K562 (cell line): ENCODE results near the gene LMO7. TPM values are rescaled to one million over a fixed set of nuclear protein-coding genes. Genes with fewer than 3 reads are reported as not detected.

Experiments
- ATAC-seq: fragments of 200-7000 bp; cut with Tn5 transposase; 3 replicates; pipeline ENCODE4 v1.9.1; 2020; ENCODE audit warnings: moderate library complexity
- BruUV-seq: library from RNA; stranded (reverse); fragments of 400-500 nt; replicated peaks from 2 replicates; lab custom pipeline; 2021; lab: Mats Ljungman, UMichigan
- CTCF ChIA-PET: fragments of 300-600 bp; formaldehyde crosslinking; extraction: SDS; loops from one replicate; lab custom pipeline; 2021; ENCODE audit warnings: low intra/inter-chr PET ratio; lab: Yijun Ruan, JAX
- POLR2A ChIA-PET: fragments of 300-600, 350-650 bp; sonication (Branson Sonifier 250); formaldehyde crosslinking; extraction: SDS; loops from one replicate; lab custom pipeline; 2021; ENCODE audit warnings: antibody characterized with exemption, inconsistent platforms; lab: Yijun Ruan, JAX
- DNase-seq, 4 experiments: peaks; one replicate each; pipeline versions ENCODE4 v3.0.0 to v3.0.0-alpha.2; 2011 to 2018; ENCODE audit warnings: low spot score in 3 of 4, mixed read lengths in 3 of 4; ENCODE audit errors: extremely low read depth in 1 of 4
- FAIRE-seq: peaks from 2 replicates; lab custom pipeline; 2011; peaks lifted over from hg19 to GRCh38; lab: Jason Lieb, UNC
- H2AFZ ChIP-seq: 2 replicates; pipeline ENCODE4 v1.6.0; 2011; ENCODE audit warnings: low read depth, low read length, control low read depth, inconsistent platforms
- H3K27ac ChIP-seq: fragments of 200-600 bp; 3 replicates; pipeline ENCODE4 v1.8.0; 2011; ENCODE audit warnings: low read depth, mild to moderate bottlenecking, control low read depth, inconsistent platforms, low read length, moderate library complexity, mixed read lengths; ENCODE audit errors: extremely low read depth
- H3K27me3 ChIP-seq, 2 experiments: fragments of 300-600 bp in 1 of 2; 2 replicates in 1 of 2; 3 replicates in 1 of 2; pipeline versions ENCODE4 v1.6.0 to v1.8.0; 2011; ENCODE audit warnings: inconsistent platforms in 2 of 2, low read length in 2 of 2, mild to moderate bottlenecking in 1 of 2, mixed read lengths in 1 of 2, moderate library complexity in 1 of 2; ENCODE audit not compliant: control insufficient read depth in 2 of 2, insufficient read depth in 2 of 2
- H3K36me3 ChIP-seq: fragments of 300-600 bp; 3 replicates; pipeline ENCODE4 v1.8.0; 2011; ENCODE audit warnings: mild to moderate bottlenecking, low read length, inconsistent platforms; ENCODE audit not compliant: control insufficient read depth, insufficient read depth
- H3K4me1 ChIP-seq, 2 experiments: fragments of 200-600 bp in 1 of 2; replicated peaks in 1 of 2; 2 replicates in 1 of 2; 3 replicates in 1 of 2; pipeline versions ENCODE4 v1.5.1 to v1.8.0; 2011; ENCODE audit warnings: inconsistent platforms in 2 of 2, low read length in 2 of 2, mild to moderate bottlenecking in 1 of 2, mixed read lengths in 1 of 2, moderate library complexity in 1 of 2; ENCODE audit not compliant: control insufficient read depth in 2 of 2, insufficient read depth in 2 of 2
- H3K4me2 ChIP-seq: 2 replicates; pipeline ENCODE4 v1.6.1; 2011; ENCODE audit warnings: low read length, control low read depth, inconsistent platforms, mixed read lengths; ENCODE audit not compliant: insufficient read depth
- H3K4me3 ChIP-seq: fragments of 200-600 bp; sonication (generic), shearing (Covaris generic); 2 replicates; pipeline ENCODE4 v1.5.1; 2016; ENCODE audit warnings: control low read depth, inconsistent platforms
- H3K79me2 ChIP-seq: fragments of 200-600 bp; 3 replicates; pipeline ENCODE4 v1.8.0; 2011; ENCODE audit warnings: low read length, inconsistent platforms; ENCODE audit not compliant: control insufficient read depth, insufficient read depth
- H3K9ac ChIP-seq, 2 experiments: 2 replicates each; pipeline versions ENCODE4 v1.6.0 to v1.6.1; 2011; ENCODE audit warnings: low read depth in 2 of 2, low read length in 2 of 2, control low read depth in 1 of 2, inconsistent platforms in 1 of 2, mild to moderate bottlenecking in 1 of 2, mixed read lengths in 1 of 2; ENCODE audit not compliant: insufficient read depth in 1 of 2
- H3K9me1 ChIP-seq: one replicate; pipeline ENCODE4 v1.6.0; 2011; ENCODE audit warnings: inconsistent platforms, mild to moderate bottlenecking, low read length, moderate library complexity; ENCODE audit not compliant: control insufficient read depth, insufficient read depth
- H3K9me3 ChIP-seq: replicated peaks from 2 replicates; pipeline ENCODE4 v1.5.1; 2011; ENCODE audit warnings: low read depth, low read length, inconsistent platforms; ENCODE audit not compliant: control insufficient read depth, insufficient read depth
- H4K20me1 ChIP-seq: replicated peaks from 2 replicates; pipeline ENCODE4 v1.6.1; 2011; ENCODE audit warnings: low read length, inconsistent platforms, mixed read lengths; ENCODE audit not compliant: control insufficient read depth, insufficient read depth
- BHLHE40 ChIP-seq: IDR thresholded peaks from 2 replicates; pipeline ENCODE4 v1.6.1; 2011; ENCODE audit warnings: low read length, improper control_type of control experiment
- EGR1 ChIP-seq: fragments of 450-650 bp; conservative IDR thresholded peaks from 2 replicates; pipeline ENCODE4 v1.6.1; 2017; ENCODE audit warnings: mild to moderate bottlenecking
- KLF16 ChIP-seq: IDR thresholded peaks from 2 replicates; pipeline ENCODE4 v1.6.1; 2016; ENCODE audit warnings: antibody characterized with exemption
- MBD2 ChIP-seq: sonication (generic); IDR thresholded peaks from 2 replicates; pipeline ENCODE4 v1.6.1; 2016; ENCODE audit warnings: low read depth, borderline replicate concordance
- NFIX ChIP-seq: fragments of 250-450 bp; sonication (Bioruptor Pico); IDR thresholded peaks from 2 replicates; pipeline ENCODE4 v1.4.0; 2020; ENCODE audit warnings: low read depth, mild to moderate bottlenecking, moderate library complexity
- PHF20 ChIP-seq: fragments of 450-650 bp; IDR thresholded peaks from 2 replicates; pipeline ENCODE4 v1.6.1; 2018; ENCODE audit not compliant: partially characterized antibody
- TAL1 ChIP-seq: fragments of 450-650 bp; IDR thresholded peaks from 2 replicates; pipeline ENCODE4 v1.6.1; 2016; ENCODE audit warnings: mild to moderate bottlenecking
- TGIF2 ChIP-seq: sonication (generic); formaldehyde crosslinking; IDR thresholded peaks from 2 replicates; pipeline ENCODE4 v1.8.1; 2022; ENCODE audit warnings: mild to moderate bottlenecking, missing genetic modification reagents, moderate library complexity
- TRIM28 ChIP-seq: fragments of 450-650 bp; IDR thresholded peaks from 2 replicates; pipeline ENCODE4 v1.6.1; 2017
- ZNF354B ChIP-seq: fragments of 250-450 bp; sonication (Bioruptor Pico); IDR thresholded peaks from 2 replicates; pipeline ENCODE4 v1.4.0; 2020
- ZNF384 ChIP-seq: IDR thresholded peaks from 2 replicates; pipeline ENCODE4 v1.6.1; 2012; ENCODE audit warnings: low read depth, low read length, improper control_type of control experiment
- ZNF589 ChIP-seq: fragments of 200-800 bp; sonication (Bioruptor generic); IDR thresholded peaks from 2 replicates; pipeline ENCODE4 v1.6.1; 2016; ENCODE audit warnings: low read depth, missing genetic modification characterization, missing compliant biosample characterization
- ZNF785 ChIP-seq: fragments of 250-450 bp; sonication (Bioruptor Pico); IDR thresholded peaks from 2 replicates; pipeline ENCODE4 v1.4.0; 2020; ENCODE audit warnings: mild to moderate bottlenecking
- WGBS: fragments of 100-300 bp; shearing (Covaris generic); methylation state at CpG from one replicate; pipeline ENCODE4 v1.1.6; 2016; ENCODE audit warnings: low coverage, mixed read lengths; ENCODE audit not compliant: insufficient coverage; ENCODE audit errors: missing lambda C conversion rate; 5-methylcytosine and 5-hydroxymethylcytosine counted together
- in situ Hi-C: fragments of 300-500 bp; cut with MboI; formaldehyde crosslinking; loops from 4 replicates; pipeline ENCODE4 v1.15.0; 2018; ENCODE audit warnings: inconsistent platforms, mixed read lengths
- intact Hi-C: fragments of 100-400 bp; cut with micrococcal nuclease; formaldehyde crosslinking; loops from 2 replicates; pipeline ENCODE4 v1.14.2; 2022
- polyA plus RNA-seq, 8 experiments: library from polyadenylated mRNA; depleted of rRNA in 4 of 8; stranded (reverse) in 5 of 8; unstranded in 3 of 8; fragments of >200 nt; fragmentation: Nextera tagmentation in 2 of 8; fragmentation: Illumina TruSeq in 1 of 8; extraction: Ambion mirVana in 2 of 8; extraction: Trizol in 1 of 8; gene quantifications; 2 replicates each; pipeline versions ENCODE4 v1.2.1 to v1.2.3, GENCODE V29; 2011 to 2014; ENCODE audit warnings: inconsistent platforms in 1 of 8, missing spikeins in 1 of 8
- total RNA-seq, 7 experiments: library from RNA; depleted of rRNA in 6 of 7; stranded (reverse); fragments of >200 nt in 6 of 7; fragmentation: Illumina TruSeq in 2 of 7; extraction: Trizol in 2 of 7; gene quantifications; 2 replicates each; pipeline versions ENCODE4 v1.2.1 to v1.2.3, GENCODE V29; 2011 to 2021; ENCODE audit warnings: low replicate concordance in 1 of 7
- TF ChIP-seq, protein P1 (sequence below): fragments of 250-450 bp; sonication (Bioruptor Pico); IDR thresholded peaks from 2 replicates; pipeline ENCODE4 v1.8.0; 2021; ENCODE audit warnings: moderate library complexity, mild to moderate bottlenecking, inconsistent platforms

LMO7 gene
- total and polyA plus RNA-seq, 9 of the 15 experiments (the other 6 are each of a cell fraction or from before 2014, with no cell fraction given), result 0.42 to 4.3 (median 1.7) TPM

DNA sequence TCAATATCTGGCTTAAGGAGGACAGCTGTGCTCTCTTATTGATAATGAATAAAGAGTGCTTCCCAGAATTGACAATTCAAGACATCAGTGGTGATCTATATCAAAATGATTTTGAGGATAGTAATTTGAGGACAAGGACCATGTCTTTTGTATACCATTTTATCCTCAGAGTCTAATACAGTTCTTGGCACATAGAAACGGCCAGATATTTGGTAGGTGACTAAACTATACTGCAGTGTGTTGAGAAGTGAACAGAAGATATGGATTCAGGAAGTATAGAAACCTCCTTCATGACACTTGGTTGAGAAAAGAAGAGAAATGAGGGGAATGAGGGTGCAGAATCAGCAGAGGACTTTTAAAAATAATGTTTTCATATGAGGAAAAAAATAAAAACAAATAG lies 16.1 kb upstream of the LMO7 start:
- H3K27me3 ChIP-seq, result no peaks in the 10 kb centered on the region
- in situ Hi-C loops, result no loop called here
- POLR2A ChIA-PET, result no interaction called here
- intact Hi-C loops, result no loop called here
- BruUV-seq, result no TSS peak
- WGBS, result 14% methylated on average over 1 of the region's 1 CpG
- no peaks in the 10 kb centered on the region for H3K79me2 ChIP-seq
- DNase-seq (no peak), FAIRE-seq (no peak), ATAC-seq (no peak)
- H3K9me1 ChIP-seq, result no peaks in the 10 kb centered on the region
- no peaks in the 10 kb centered on the region for H3K9me3 ChIP-seq
- CTCF ChIA-PET, result no interaction called here
- no peak overlapping the region for H2AFZ ChIP-seq
- no peaks in the 10 kb centered on the region for H3K4me1 ChIP-seq
- H3K9ac ChIP-seq, result no peak overlapping the region
- no peak overlapping the region for H3K4me2 ChIP-seq
- no peak overlapping the region for H3K4me3 ChIP-seq
- TF ChIP-seq TGIF2 (CRISPR knock-in tag), result no peak
- TF ChIP-seq, protein P1, sequence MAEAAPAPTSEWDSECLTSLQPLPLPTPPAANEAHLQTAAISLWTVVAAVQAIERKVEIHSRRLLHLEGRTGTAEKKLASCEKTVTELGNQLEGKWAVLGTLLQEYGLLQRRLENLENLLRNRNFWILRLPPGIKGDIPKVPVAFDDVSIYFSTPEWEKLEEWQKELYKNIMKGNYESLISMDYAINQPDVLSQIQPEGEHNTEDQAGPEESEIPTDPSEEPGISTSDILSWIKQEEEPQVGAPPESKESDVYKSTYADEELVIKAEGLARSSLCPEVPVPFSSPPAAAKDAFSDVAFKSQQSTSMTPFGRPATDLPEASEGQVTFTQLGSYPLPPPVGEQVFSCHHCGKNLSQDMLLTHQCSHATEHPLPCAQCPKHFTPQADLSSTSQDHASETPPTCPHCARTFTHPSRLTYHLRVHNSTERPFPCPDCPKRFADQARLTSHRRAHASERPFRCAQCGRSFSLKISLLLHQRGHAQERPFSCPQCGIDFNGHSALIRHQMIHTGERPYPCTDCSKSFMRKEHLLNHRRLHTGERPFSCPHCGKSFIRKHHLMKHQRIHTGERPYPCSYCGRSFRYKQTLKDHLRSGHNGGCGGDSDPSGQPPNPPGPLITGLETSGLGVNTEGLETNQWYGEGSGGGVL (CRISPR knock-in tag), result no peak
- TF ChIP-seq BHLHE40, result no peak
- no peak for TF ChIP-seq PHF20
- TF ChIP-seq ZNF354B (CRISPR knock-in tag), result no peak
- TF ChIP-seq TAL1, result no peak
- no peak for TF ChIP-seq TRIM28
- no peak for TF ChIP-seq KLF16
- TF ChIP-seq ZNF589 (CRISPR knock-in tag), result no peak
- TF ChIP-seq ZNF785 (CRISPR knock-in tag), result no peak
- TF ChIP-seq NFIX (CRISPR knock-in tag), result no peak
- TF ChIP-seq ZNF384, result no peak
- no peak for TF ChIP-seq MBD2
- TF ChIP-seq EGR1, result no peak
- no peaks in the 10 kb centered on the region for H3K36me3 ChIP-seq
- no peak overlapping the region for H3K27ac ChIP-seq
- no peaks in the 10 kb centered on the region for H4K20me1 ChIP-seq
